Caki2 (cell line): Measurements from ENCODE around the gene PRSS50. TPM values are rescaled to one million over a fixed set of nuclear protein-coding genes. Genes with fewer than 3 reads are reported as not detected.

ENCODE experiments used
- DNase-seq: peaks from one replicate; pipeline ENCODE4 v3.0.0-alpha.2; 2015; ENCODE audit warnings: low read depth
- in situ Hi-C: cut with HindIII; loops from 2 replicates; pipeline ENCODE4 v1.10.0; 2016; ENCODE audit warnings: low sequenced_read_pairs, low pct_unique_long_range_greater_than_20kb, mixed read lengths
- total RNA-seq: library from RNA; depleted of rRNA; stranded (reverse); fragments of >200 nt; shearing (Covaris generic); gene quantifications from 2 replicates; pipeline ENCODE4 v1.2.3, GENCODE V29; 2014; ENCODE audit warnings: low replicate concordance; rRNA removed

Gene PRSS50
- total RNA-seq, 1 experiment from 2014 or later, result not detected

DNA sequence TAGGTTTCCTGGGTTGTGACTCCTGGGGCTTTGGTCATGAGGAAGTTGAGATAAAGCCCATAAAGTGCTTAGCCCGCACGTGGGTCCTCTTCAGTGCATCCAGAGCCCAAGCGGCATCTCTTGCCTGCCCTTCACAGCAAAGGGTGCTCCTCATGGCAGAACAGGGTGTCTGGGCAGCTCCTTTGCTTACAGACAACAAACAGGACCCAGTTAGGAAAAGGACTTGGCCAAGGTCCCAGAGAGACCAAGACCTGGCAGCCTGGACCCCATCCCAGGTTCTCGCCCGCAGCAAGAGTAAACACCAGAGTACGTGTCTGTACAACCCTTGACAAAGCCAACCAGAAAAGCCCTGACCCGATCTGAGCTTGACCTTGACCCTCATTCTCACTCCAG, 51.2 kb downstream of the PRSS50 start:
- no peak for DNase-seq
- in situ Hi-C loops, result no loop called here

DNA sequence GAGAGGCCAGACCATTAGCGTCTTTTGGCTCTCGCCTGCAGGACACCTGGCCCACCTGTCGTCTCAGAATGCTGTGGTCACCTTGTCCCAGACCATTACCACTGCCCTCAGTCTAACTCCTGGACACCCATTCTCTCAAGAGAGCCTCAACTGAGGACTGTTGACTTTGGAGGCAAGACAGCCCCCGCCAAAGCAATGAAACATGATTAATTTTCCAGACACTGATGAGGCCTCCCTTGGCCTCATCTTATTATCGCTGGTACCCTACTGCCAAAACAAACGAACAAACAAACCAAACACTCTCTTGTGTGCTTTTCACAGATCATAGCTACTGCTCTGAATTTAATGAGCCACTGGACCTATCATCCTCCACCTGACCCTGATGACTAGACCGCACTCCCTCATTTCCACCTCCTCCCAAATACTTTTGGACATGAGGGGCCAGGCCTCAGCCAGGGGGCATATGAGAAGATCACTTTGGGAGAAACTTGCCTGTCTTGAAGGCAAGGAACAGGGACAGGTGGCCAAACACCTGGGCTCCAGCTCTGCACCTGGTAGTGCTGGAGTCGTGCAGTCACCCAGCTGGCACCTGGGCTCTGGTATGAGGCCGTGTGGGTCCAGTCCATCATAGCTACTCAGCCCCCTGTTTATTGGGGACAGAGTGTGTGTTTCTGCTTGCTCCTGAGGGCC, 51.8 kb downstream of the PRSS50 start:
- DNase-seq, result no peak
- in situ Hi-C loops, result no loop called here

DNA sequence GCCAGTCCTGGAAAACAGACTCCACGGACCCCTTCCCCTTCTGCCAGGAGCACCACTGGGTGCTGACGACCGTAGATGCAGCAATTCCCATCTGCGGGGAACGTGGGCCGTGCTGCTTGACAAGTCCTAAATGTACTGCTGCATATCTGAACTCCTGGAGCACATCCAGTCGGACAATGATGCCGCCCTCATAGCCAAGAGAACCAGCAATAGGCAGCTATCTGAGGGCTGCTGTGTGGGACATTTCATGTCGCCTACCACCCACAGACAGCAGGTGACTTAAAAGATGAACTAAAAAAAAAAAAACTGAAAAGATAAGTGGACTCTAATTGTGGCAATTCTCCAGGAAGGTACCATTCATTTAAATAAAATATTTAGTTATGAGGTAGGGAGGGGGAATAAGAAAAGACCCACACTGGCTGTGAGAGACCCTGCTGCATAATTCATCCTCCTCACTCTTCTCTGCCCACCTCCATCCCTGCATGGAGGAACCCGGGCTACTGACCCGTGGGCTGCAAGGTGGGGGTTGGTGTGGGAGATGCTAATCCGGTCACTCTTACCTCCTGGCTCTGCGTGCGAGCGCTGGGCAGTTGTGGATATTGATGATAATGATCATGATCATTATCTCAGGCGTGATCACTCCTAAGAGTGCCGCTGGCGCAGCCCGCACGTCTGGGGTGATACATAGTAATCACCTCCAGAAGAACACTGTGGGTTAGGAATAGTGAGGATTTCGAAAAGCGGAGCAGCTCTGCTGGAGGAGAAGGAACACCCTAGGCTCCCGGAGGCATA, 52.5 kb downstream of the PRSS50 start:
- in situ Hi-C loops, result no loop called here

DNA sequence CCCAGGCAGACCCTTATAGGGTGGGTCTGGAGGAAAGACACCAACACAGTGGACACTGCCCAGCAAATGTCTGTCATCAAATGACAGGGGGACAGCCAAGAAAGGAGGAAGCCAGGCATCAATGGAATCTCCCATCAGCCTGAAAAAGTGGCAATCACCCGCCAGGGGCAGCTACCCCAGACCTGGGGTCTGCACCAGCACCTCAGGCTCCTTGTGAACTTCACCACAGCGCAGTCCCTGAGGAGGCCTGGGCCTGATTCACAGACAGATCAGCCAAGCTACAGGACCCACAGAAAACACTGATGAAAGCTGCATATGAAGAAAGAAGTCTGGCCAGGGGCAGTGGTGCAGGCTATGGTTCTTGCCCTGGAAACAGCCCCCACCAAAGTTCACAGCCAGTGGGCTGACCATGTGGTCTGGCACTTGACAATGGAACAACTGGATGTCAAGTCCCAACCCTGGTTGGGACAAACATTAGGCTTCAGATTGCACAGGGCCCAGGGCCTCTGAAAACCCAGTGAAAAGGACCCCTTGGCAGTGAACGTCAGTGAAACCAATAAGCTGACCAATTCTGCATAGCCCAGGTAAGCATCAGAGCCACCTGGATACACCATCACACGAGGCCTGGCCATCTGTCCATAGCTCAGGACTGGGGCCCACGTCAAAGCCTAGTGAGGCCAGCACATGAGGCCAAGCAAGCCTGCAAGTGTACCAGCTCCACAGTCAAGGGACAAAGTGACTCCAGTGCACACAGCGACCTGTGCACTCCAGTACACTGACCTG, 53.3 kb downstream of the PRSS50 start:
- DNase-seq, result no peak
- in situ Hi-C loops, result no loop called here

More for the DNA sequence above, 52.5 kb downstream of the PRSS50 start:
- no peak for DNase-seq

DNA sequence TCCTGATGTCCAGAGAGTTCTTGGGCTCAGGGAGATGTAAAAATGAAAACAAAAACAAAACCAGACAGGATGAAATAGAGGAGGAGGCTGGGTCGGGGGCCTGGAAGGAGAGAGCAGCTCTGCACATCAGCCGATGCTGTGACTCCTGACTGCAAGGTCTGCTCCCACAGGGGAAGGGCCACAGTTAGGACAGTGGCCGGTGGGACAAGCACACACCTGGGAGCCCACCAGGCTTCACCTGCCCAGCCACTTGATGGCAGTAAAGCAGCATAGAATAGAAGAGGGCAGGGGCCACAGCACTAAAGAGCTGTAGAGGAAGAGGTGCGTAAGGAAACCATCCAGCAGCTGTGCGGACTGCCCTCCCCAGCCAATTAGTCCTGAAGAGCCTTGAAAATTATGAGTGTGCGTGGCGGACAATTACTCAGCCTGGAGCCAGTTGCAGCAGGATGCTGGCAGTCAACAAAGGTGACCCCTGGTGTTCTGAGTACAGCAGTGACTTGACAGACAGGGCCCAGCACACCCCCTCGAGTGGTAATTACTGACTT, 54.0 kb downstream of the PRSS50 start:
- DNase-seq, result no peak
- in situ Hi-C loops, result no loop called here

DNA sequence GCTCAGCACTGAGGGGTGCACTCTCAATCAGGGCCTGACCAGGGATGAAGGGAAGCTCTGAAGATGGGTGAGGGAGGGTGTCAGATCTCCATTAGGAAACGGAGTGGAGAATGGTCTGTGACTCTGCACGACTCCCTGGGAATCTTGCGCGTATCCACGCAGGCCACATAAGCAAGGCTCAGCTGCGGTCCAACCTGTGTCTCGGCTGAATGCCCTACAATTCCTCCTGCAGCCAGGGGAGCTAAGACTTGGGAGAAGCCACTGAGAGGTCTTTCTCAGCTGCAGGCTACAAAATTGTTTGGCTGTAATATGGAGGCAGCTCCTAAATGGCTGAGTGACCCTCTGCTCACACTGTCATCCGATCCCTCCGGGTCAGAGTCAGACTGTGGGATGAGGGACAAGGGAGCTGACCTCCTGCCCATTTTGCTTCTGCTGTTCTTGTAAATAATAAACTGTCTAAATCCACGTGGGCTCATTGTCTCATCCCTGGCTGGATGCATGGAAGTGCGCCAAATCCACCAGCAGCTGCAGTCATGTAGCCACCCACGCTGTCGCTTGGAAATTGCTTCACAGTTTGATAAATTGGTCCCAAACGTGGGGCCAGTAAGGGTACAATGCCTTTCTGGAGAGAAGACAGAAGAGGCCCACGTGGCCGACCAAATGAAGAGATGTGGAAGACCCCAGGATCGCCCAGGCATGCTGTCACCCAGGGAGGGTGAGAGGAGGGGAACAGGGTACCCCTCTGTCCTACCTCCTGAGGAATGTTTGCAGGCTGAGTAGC, 54.7 kb downstream of the PRSS50 start:
- no peak for DNase-seq
- in situ Hi-C loops, result no loop called here

Other genes with a start within 250 kb of the PRSS50 start
- gene RTP3, start 219.9 kb downstream of the PRSS50 start, total RNA-seq, result not detected in 2 replicates
- not detected in 2 replicates for gene LRRC2, start 151.6 kb downstream of the PRSS50 start, total RNA-seq
- gene FAM240A, start 105.3 kb downstream of the PRSS50 start, total RNA-seq, result not detected in 2 replicates
- gene ALS2CL, start 24.2 kb downstream of the PRSS50 start, total RNA-seq, result 2.1 and 3.9 TPM in 2 replicates
- not detected in 2 replicates for gene TMIE, start 16.5 kb downstream of the PRSS50 start, total RNA-seq
- gene MYL3, start 145.6 kb upstream of the PRSS50 start, total RNA-seq, result not detected in 2 replicates
- 3.1 and 3.3 TPM in 2 replicates for gene PTH1R, start 159.9 kb upstream of the PRSS50 start, total RNA-seq